ENCODE results near the gene ZNF710.
A peak's percentile ranks its signal among the peaks of the same experiment; 100 is the strongest.
"Not testable (repeated sequence)": the region's sequence is repeated elsewhere in the genome, so short reads cannot be mapped to it uniquely, and the experiment has no call there.

The ZNF710 gene

GRCh38 chr15:90001062-90001682, at the start of gene ZNF710:
ZNF710 (plus strand) TSS chr15:90001324; CDS start chr15:90067138, 65,814 bp downstream.
- DNase-seq (ENCODE audit: low spot score), result peak; percentile 29

GRCh38 chr15:89954541-89954940, 46.6 kb upstream of the ZNF710 start:
- DNase-seq (ENCODE audit: low spot score), result no peak

GRCh38 chr15:89955449-89955998, 45.6 kb upstream of the ZNF710 start:
- not testable (repeated sequence) for DNase-seq (ENCODE audit: low spot score)

- no peak for DNase-seq (ENCODE audit: low spot score)
Measured at GRCh38 chr15:89958107-89958805, 42.9 kb upstream of the ZNF710 start.

GRCh38 chr15:89963301-89964231, 37.6 kb upstream of the ZNF710 start:
- DNase-seq (ENCODE audit: low spot score), result no peak

- no peak for DNase-seq (ENCODE audit: low spot score)
Measured at GRCh38 chr15:89964232-89964954, 36.7 kb upstream of the ZNF710 start.

- no peak for DNase-seq (ENCODE audit: low spot score)
Measured at GRCh38 chr15:89967881-89968280, 33.2 kb upstream of the ZNF710 start.

GRCh38 chr15:89971592-89971997, 29.5 kb upstream of the ZNF710 start:
- peak; percentile 41 for DNase-seq (ENCODE audit: low spot score)

- DNase-seq (ENCODE audit: low spot score), result no peak
Measured at GRCh38 chr15:89972085-89972484, 29.0 kb upstream of the ZNF710 start.

- no peak for DNase-seq (ENCODE audit: low spot score)
Measured at GRCh38 chr15:89975482-89976245, 25.5 kb upstream of the ZNF710 start.

- no peak for DNase-seq (ENCODE audit: low spot score)
Measured at GRCh38 chr15:89976246-89976600, 24.9 kb upstream of the ZNF710 start.

GRCh38 chr15:89977836-89978235, 23.3 kb upstream of the ZNF710 start:
- DNase-seq (ENCODE audit: low spot score), result not testable (repeated sequence)

GRCh38 chr15:89978914-89979313, 22.2 kb upstream of the ZNF710 start:
- DNase-seq (ENCODE audit: low spot score), result no peak

- DNase-seq (ENCODE audit: low spot score), result no peak
Measured at GRCh38 chr15:89980896-89981295, 20.2 kb upstream of the ZNF710 start.

GRCh38 chr15:89982315-89983055, 18.6 kb upstream of the ZNF710 start:
- DNase-seq (ENCODE audit: low spot score), result no peak

- no peak for DNase-seq (ENCODE audit: low spot score)
Measured at GRCh38 chr15:89984001-89984400, 17.1 kb upstream of the ZNF710 start.

- DNase-seq (ENCODE audit: low spot score), result no peak
Measured at GRCh38 chr15:89984421-89985010, 16.6 kb upstream of the ZNF710 start.

GRCh38 chr15:89985111-89985510, 16.0 kb upstream of the ZNF710 start:
- DNase-seq (ENCODE audit: low spot score), result no peak

GRCh38 chr15:89991312-89991711, 9.8 kb upstream of the ZNF710 start:
- no peak for DNase-seq (ENCODE audit: low spot score)

- DNase-seq (ENCODE audit: low spot score), result no peak
Measured at GRCh38 chr15:89993349-89993748, 7.8 kb upstream of the ZNF710 start.
